Testis (tissue), 5 donors: ENCODE data around the gene OTULINL. TPM values are rescaled to one million over a fixed set of nuclear protein-coding genes. Genes with fewer than 3 reads are reported as not detected.

Experiments used
- DNase-seq: peaks from one replicate; pipeline ENCODE4 v3.0.0-alpha.2; 2019
- H3K27ac ChIP-seq, 2 donors: fragments of 200-600 bp; sonication (generic); one replicate each; pipeline ENCODE4 v1.5.1; 2019
- H3K27me3 ChIP-seq: fragments of 200-600 bp; sonication (generic); one replicate; pipeline ENCODE4 v1.5.1; 2019
- H3K36me3 ChIP-seq: fragments of 200-600 bp; sonication (generic); one replicate; pipeline ENCODE4 v1.5.1; 2017; ENCODE audit warnings: low read depth; ENCODE audit errors: missing control alignments
- H3K4me1 ChIP-seq: fragments of 200-600 bp; sonication (generic); one replicate; pipeline ENCODE4 v1.5.1; 2019
- H3K4me3 ChIP-seq, 2 donors: fragments of 200-600 bp; sonication (generic); one replicate each; pipeline ENCODE4 v1.5.1; 2017 to 2019
- H3K9me3 ChIP-seq: fragments of 200-600 bp; sonication (generic); one replicate; pipeline ENCODE4 v1.5.1; 2017
- CTCF ChIP-seq, 3 experiments: fragments of 450-650 bp in 2 of 3; fragments of 200-600 bp in 1 of 3; sonication (generic) in 1 of 3; IDR thresholded peaks; one replicate each; pipeline ENCODE4 v1.5.1; 2016 to 2019; ENCODE audit warnings: antibody characterized with exemption in 3 of 3, mild to moderate bottlenecking in 2 of 3, moderate library complexity in 1 of 3
- POLR2A ChIP-seq: fragments of 450-650 bp; IDR thresholded peaks from one replicate; pipeline ENCODE4 v1.6.1; 2017; ENCODE audit warnings: antibody characterized with exemption, mild to moderate bottlenecking, moderate library complexity
- WGBS, 2 donors: methylation state at CpG; one replicate each; pipeline ENCODE4 v1.1.5; 2018; 5-methylcytosine and 5-hydroxymethylcytosine counted together
- intact Hi-C: fragments of 100-400 bp; cut with DNase I; formaldehyde crosslinking; loops from one replicate; pipeline ENCODE4 v1.15.1; 2023; ENCODE audit warnings: low total_unique reads
- long read RNA-seq, 2 donors: transcript quantifications; one replicate each; lab custom pipeline, GENCODE V29; 2026
- polyA plus RNA-seq: library from polyadenylated mRNA; stranded (reverse); fragments of 350-450 nt; fragmentation: Illumina TruSeq; extraction: RNeasy Lipid Tissue Mini Kit (QIAGEN cat#74804); gene quantifications from one replicate; pipeline ENCODE4 v1.2.3, GENCODE V29; 2014; ENCODE audit warnings: low read depth, low replicate concordance; ENCODE audit not compliant: insufficient read depth
- total RNA-seq, 2 donors: library from RNA; depleted of rRNA; stranded (reverse); fragments of >200 nt; gene quantifications; one replicate each; pipeline ENCODE4 v1.2.3, GENCODE V29; 2016

Gene OTULINL
- total RNA-seq (10 to 100 TPM; 10.5 to 11.3 TPM), polyA plus RNA-seq (10.2 TPM)
- long read RNA-seq, donor 1, transcript OTULINL-201 (8 exons, 3,597 nt), result major isoform, 5 of 5 reads
- long read RNA-seq, donor 1, partial matches to known transcripts, result 0 of 5 reads
- long read RNA-seq, donor 1, other reads (novel, unspliced or antisense), result 0 of 5 reads
- long read RNA-seq, donor 2, partial matches to known transcripts, result 1,564 of 1,567 reads
- long read RNA-seq, donor 2, other reads (novel, unspliced or antisense), result 0 of 1,567 reads

GRCh38 chr5:14581106-14581890, at the start of gene OTULINL:
Gene OTULINL (plus strand): TSS chr5:14581792. CDS start chr5:14581895, 103 bp downstream.
- H3K4me3 ChIP-seq, result peak within 1 kb of the TSS; percentile 65 to 78
- peak within 1 kb of the TSS; percentile 49 to 76 for H3K27ac ChIP-seq
- no peaks in the 10 kb centered on the region for H3K9me3 ChIP-seq
- no peaks in the 10 kb centered on the region for H3K4me1 ChIP-seq
- no peaks in the 10 kb centered on the region for H3K27me3 ChIP-seq
- TF ChIP-seq POLR2A (no peak), CTCF (IDR thresholded peaks at IDR 0.05) (no peak)
- peak; percentile 93 for DNase-seq
- WGBS, 2 donors, result 7 to 21% methylated on average over 8 to 44 of the region's 63 CpGs
- intact Hi-C loops, result no loop called here
- no peaks in the 10 kb centered on the region for H3K36me3 ChIP-seq

GRCh38 chr5:14532180-14532579, 49.4 kb upstream of the OTULINL start:
- no peaks in the 10 kb centered on the region for H3K27me3 ChIP-seq
- WGBS, 2 donors, result 51 to 64% methylated on average over 3 of the region's 3 CpGs
- TF ChIP-seq POLR2A, result no peak
- TF ChIP-seq CTCF (IDR thresholded peaks at IDR 0.05), result no peak
- no peak for DNase-seq
- H3K36me3 ChIP-seq, result no peaks in the 10 kb centered on the region
- no peaks in the 10 kb centered on the region for H3K9me3 ChIP-seq
- H3K27ac ChIP-seq, result no peak overlapping the region
- no peaks in the 10 kb centered on the region for H3K4me1 ChIP-seq
- H3K4me3 ChIP-seq, result no peak overlapping the region
- intact Hi-C loops, result no loop called here

- H3K4me3 ChIP-seq, result no peak overlapping the region
Measured at GRCh38 chr5:14534773-14535172, 46.8 kb upstream of the OTULINL start.

GRCh38 chr5:14545308-14545707, 36.3 kb upstream of the OTULINL start:
- no peak overlapping the region for H3K27ac ChIP-seq
- H3K4me1 ChIP-seq, result no peaks in the 10 kb centered on the region
- DNase-seq, result no peak
- no peak overlapping the region for H3K4me3 ChIP-seq
- H3K36me3 ChIP-seq, result no peaks in the 10 kb centered on the region
- H3K9me3 ChIP-seq, result no peaks in the 10 kb centered on the region
- H3K27me3 ChIP-seq, result no peaks in the 10 kb centered on the region
- TF ChIP-seq CTCF (IDR thresholded peaks at IDR 0.05) (no peak), POLR2A (no peak)
- WGBS, 2 donors, result 67% methylated on average over 3 of the region's 3 CpGs
- intact Hi-C loops, result no loop called here

More at GRCh38 chr5:14534773-14535172, 46.8 kb upstream of the OTULINL start:
- intact Hi-C loops, result no loop called here
- H3K36me3 ChIP-seq, result no peaks in the 10 kb centered on the region
- H3K4me1 ChIP-seq, result no peaks in the 10 kb centered on the region
- H3K27ac ChIP-seq, result no peak overlapping the region
- no peaks in the 10 kb centered on the region for H3K9me3 ChIP-seq
- 34 to 38% methylated on average over 7 of the region's 7 CpGs for WGBS, 2 donors
- DNase-seq, result no peak
- H3K27me3 ChIP-seq, result no peaks in the 10 kb centered on the region
- TF ChIP-seq POLR2A, result no peak

GRCh38 chr5:14545862-14546261, 35.7 kb upstream of the OTULINL start:
- 50 to 59% methylated on average over 1 of the region's 1 CpG for WGBS, 2 donors
- Histone ChIP-seq H3K27ac (no peak overlapping the region), H3K4me3 (no peak overlapping the region), H3K9me3 (no peaks in the 10 kb centered on the region), H3K36me3 (no peaks in the 10 kb centered on the region), H3K27me3 (no peaks in the 10 kb centered on the region), H3K4me1 (no peaks in the 10 kb centered on the region)
- no peak for DNase-seq
- intact Hi-C loops, result no loop called here
- TF ChIP-seq CTCF (IDR thresholded peaks at IDR 0.05), result no peak
- no peak for TF ChIP-seq POLR2A
